ENCODE results near the gene FNDC7.
"Not testable (repeated sequence)": the region's sequence is repeated elsewhere in the genome, so short reads cannot be mapped to it uniquely, and the experiment has no call there.

FNDC7 gene

DNA sequence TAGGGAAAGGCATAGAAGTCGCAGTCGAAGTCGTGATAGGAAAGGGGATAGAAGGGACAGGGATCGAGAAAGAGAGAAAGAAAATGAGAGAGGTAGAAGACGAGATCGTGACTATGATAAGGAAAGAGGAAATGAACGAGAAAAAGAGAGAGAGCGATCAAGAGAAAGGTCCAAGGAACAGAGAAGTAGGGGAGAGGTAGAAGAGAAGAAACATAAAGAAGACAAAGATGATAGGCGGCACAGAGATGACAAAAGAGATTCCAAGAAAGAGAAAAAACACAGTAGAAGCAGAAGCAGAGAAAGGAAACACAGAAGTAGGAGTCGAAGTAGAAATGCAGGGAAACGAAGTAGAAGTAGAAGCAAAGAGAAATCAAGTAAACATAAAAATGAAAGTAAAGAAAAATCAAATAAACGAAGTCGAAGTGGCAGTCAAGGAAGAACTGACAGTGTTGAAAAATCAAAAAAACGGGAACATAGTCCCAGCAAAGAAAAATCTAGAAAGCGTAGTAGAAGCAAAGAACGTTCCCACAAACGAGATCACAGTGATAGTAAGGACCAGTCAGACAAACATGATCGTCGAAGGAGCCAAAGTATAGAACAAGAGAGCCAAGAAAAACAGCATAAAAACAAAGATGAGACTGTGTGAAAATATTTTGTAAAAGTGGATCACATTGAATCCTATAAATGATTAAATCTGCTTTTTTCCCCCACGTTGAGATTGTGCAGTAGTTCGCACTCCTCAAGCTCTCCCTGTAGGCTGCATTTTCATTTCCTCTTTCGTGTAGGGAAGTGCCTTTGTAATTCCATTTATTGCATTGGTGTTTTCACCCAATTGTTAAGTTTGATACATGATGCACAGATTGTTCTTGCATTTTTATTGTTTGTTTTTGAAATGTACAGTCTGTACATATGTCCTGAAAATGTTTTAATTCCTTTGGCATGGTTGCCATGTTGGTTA lies 13.1 kb upstream of the FNDC7 start:
- DNase-seq = no peak

DNA sequence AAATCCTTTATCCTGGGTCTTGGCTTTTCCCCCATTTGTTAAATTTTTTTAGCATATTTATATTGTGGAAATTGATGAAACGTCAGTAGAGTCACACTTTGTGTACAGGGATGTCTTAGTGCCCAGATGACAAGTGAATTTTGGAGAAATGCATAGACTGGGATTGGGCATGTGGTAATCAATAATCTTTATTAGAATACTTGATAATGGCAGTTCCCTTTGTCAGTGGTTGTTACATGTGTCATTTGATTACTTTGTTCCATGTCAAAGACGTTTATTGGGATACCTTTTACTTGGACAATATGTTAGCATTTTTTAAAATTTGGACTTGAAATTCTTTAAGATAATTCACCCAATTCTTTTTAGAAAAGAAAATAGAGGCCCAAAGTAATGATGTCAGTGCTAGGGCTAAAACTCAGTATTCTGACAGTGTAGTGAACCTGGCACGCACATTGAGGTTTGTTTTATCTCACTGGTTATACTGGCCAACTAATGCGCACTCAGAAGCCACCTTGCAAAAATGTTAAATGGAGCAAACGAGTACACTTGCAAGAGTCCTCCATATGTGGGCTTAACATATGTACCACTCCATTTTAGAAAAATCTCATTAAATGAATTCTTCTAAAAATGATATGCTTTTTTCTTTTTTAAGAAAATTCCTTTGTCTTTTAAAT lies 11.4 kb upstream of the FNDC7 start:
- no peak for DNase-seq

DNA sequence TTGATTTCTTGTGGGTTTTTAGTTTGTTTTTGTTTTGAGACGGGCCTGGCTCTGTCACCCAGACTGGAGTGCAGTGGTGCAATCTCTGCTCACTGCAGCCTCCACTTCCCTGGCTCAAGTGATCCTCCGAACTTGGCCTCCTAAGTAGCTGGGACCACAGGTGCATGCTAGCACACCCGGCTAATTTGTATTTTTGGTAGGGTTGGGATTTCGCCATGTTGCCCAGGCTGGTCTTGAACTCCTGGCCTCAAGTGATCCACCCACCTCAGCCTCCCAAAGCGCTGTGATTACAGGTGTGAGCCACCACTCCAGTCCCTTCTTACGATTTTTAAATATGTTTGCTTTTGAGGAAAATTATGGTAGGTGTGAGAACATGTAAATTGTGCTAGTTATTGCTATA lies 10.6 kb upstream of the FNDC7 start:
- not testable (repeated sequence) for DNase-seq

DNA sequence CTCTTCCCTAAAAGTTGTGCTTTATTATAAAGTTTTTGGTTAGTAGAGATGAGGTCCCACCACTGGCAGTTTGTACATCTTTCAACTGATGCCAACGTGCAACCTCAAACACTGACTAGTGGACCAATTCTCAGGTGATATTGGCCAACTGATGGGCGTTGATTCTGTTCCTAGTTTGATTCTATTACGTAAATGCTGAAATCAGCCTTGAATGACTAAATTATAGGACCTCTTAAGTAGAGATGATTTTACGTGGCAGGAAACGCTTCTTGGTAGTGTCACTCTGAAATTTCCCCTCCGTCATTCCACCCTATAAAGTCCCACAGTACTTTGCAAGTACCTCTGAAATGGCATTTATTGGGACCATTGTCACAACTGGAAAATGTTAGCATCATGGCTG lies 8.8 kb upstream of the FNDC7 start:
- DNase-seq = no peak

DNA sequence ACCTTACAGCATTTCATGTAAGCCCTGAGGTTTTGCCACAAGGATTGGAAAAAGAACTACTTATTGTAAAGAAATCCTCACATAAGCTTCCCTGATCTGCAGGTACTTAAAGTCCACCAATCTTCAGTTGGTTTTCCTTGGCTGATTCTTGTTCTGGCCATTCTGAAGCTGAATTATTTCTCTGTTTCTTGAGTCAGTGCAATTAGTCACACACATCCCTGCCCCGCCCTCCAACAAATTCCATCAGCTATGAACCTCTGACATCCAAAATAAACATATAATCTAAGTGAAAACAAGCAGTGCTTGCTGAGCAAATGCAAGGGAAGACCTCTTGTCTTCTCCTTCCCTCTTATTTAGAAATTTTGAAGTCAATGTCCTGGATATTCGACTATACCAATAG lies 8.2 kb upstream of the FNDC7 start:
- no peak for DNase-seq

DNA sequence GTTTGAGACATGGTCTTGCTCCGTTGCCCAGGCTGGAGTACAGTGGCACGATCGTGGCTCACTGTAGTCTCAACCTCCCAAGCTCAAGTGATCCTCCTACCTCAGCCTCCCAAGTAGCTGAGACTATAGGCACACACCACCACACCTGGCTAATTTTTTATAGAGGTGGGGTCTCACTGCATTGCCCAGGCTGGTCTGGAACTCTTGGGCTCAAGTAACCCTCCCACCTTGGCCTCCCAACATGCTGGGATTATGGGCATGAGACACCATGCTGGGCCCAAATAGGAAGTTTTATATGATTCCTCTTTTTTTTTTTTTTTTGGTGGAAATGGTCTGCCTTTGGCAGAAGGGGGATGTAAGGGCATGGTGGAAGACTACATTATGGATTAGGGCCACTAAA lies 6.1 kb upstream of the FNDC7 start:
- no peak for DNase-seq

DNA sequence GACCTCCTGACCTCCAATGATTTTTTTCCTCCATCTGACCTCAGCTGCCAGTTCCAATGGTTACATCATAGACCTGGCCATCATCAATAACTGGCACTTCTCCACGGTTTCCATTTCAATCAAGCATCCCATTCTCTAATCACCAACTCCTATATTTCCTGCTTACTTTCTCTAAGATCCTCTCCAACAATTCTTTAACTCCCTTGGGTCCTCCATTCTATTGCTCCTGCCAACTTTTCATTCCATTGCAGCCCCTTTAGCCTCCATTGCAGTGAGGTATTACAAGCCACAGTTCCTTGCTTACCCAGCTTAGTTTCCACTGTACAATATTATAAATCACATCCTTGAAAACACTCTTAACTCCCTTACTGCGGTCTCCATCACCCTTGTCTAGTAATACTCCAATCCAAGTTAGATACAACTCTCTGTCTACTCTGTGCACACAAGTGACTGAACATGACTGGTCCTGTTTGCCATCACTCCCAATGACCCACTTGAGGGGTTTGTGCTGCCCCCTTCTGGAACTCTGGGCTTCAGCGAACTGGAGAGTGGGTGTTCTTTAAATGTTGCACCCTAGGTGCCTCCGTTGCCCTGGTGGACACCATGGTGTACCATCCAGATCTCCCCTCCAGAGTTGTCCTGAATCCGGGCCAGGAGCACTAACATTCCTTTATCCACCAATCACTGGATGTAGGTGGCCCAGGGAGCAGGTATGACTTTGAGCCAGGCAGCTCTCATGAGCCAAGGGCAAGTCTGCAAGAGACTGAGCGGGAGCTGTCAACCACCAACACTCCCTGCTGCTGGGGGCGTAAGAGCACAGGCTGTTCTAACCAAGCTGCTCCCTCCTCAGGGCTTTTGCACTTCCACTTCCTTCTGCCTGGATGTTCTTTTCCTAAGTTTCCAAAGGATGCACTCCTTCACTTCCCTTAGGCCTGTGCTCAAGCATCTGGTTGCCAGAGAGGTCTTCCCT lies 3.7 kb upstream of the FNDC7 start:
- no peak for DNase-seq

DNA sequence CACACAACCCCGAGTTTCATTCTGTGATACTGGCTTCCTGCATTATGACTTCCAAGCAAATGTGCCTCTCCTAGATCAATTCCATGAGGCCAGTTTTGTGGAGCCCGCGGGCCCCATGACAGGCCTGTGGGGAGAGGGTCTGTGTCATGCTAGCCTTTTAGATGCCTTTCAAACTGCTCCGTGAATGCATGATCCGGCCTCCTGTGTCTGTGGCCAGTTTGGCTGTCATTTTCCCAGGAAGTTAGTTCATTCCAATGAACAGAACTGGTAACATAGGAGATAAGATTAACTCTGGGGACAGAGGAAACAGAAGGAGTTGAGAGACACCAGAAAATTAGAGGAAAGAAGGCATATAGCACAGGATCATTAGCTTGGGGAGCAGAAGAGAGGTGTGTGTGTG lies 3.2 kb downstream of the FNDC7 start:
- DNase-seq = no peak

DNA sequence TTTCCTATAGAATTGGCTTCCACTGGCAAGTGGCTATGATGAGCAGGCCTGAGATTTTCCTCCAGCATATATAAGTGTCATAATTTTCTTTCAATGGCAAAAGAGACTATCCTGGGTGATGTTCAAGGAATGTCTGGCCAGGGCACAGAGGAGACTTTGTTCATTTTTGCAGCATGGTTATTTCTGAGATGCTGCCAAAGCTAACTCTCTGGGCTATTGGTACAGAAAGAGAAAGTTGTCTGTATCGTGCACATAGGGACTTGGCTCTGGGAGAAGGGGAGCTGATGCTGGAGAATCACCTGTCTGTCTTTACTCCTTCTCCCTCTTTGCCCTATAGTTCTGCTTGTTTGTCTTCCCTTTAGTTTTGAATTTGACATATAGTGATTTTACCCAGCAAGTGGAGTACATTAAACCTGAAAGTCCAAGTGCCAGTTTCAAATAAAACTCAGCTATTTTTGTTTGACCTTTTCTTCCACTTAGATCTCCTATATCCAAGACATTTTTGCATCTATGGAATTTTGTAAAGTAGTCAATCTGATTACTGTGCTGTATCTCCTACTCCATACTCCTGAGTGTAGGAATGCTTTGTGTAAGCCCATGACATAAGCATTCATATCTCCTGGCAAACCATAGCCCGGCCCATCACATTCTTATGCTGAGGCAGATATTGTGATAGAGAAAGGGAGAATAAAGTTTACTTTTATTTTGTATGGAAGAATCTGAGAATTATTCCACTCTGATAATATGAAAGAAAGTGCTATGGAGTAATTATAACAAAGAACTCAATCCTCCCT lies 3.9 kb downstream of the FNDC7 start:
- no peak for DNase-seq

DNA sequence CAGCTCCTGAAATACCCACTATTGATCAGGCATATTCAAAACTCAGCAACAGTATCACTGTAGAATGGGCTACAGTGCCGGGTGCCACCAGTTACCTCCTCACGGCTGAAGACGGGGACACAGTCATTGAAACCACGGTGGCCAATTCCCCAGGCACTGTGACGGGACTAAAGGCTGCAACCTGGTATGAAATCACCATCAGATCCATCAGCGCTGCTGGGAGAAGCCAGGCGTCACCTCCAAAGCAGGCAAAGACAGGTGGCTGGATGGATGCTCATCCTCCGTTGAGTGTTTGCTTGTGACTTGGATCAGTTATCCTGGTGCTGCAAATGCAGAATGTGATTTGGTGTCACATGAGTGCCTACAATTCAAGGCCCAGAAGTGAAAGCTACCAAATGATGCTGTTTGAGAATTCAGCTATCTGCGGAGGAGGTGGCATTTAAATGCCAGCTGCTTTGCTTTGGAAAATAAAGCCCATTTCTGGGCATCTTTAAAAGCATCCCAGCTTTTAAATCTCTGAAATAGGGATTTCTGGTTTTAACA lies 5.1 kb downstream of the FNDC7 start:
- peak in 1 of 2 donors; percentile 79 for DNase-seq

DNA sequence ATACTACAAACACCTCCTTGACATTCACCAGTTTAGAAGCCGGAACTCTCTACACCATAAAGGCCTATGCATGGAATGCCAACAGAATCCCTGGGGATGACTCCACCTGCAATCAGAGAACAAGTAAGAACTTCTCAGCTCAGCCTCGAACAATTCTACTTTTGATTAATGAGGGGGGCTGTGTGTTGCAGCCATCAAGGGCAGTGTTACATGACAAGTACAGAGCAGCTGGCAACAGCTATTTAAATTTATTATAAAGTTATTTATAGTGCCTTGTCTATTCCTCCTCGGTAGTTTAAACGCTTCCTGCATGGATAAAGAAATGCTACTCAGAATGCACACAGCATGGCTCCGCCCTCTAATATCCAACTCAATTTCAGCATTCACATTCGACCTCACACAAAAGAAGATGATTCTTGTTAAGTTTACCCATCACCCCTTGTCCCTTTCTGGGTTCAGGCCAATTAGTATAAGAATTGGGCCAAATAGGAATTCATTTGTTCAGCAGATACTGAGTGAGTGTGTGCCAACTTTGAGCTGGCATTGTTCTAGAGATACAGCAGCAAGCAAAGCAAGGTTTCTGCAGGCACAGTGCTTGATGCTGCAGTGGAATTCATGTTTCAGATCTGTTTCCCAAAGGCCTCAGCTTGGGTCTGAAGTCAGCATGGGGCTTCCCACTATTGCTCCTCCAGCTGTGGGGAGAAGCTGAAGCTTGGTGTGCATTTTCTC lies 6.4 kb downstream of the FNDC7 start:
- no peak for DNase-seq

DNA sequence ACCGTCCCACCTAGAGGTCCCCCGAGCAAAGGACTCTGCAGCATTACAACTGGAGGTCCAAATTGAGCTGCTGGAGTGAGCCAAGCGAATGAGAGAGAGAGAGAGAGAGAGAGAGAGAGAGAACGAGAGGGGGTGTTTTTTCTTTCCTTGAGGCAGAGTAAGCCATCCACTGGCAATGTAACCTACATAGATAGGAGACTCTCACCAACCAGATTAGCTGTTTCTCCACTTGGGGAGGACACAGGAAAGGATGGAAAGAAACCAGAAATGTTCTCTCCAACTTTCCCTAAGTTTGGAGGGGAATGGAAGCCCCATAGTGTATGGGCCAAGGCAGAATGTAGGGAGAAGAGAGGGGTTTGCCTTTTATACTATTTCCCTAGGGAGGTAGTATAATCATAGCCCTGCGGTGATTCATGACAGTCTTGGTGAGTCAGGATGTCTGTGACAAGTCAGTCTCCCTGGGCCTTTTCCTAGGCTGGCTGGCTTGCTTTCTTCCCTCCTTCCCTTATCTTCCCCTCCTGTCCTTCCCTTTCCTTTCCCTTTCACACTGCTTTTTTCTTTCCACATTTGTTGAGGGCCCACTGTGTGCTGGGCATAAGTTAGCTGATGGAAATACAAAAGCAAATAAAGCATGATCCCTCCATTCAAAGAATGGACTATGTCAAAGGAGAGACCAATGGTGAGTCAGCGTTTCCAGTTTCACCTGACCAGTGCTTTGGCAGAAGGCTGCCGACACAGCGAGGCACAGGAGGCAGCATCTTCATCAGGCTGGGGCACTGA lies 7.1 kb downstream of the FNDC7 start:
- peak in 1 of 2 donors; percentile 19 for DNase-seq

DNA sequence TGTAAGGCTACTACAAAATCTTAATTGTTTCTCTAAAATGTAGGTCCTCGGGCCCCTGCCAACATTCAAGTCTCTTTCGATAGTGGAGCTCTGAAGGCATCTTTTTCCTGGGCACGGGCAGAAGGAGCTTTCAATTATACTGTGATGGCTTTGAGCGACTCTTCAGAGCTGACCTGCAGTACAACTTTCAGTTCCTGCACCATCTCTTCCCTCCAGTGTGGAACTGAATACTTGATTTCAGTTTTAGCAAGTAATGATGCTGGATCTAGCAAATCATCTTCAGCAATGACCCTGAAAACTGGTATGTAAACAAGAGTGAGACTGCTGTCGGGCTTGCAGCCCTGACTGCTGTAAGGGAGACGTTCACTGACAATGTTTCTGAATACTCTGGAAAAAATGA lies 9.6 kb downstream of the FNDC7 start:
- no peak for DNase-seq

DNA sequence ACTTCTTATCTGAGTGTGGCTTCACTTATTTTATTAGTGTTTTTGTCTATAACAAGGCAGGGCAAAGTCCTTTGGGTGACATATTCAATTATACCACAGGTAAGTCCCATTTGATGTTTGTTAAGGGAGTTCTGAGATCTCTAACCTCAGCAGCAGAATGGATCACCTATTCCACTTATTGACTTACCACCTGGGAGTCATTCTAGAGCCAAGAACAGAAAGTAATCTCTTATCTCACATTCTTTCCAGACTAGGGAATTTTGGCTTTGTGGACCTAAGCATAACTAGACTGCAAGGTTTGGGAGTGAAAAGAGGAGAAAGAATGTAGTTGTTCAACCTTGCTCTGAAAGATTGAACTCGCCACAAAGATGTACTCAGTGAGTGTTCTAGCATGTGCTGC lies 13.2 kb downstream of the FNDC7 start:
- no peak for DNase-seq

DNA sequence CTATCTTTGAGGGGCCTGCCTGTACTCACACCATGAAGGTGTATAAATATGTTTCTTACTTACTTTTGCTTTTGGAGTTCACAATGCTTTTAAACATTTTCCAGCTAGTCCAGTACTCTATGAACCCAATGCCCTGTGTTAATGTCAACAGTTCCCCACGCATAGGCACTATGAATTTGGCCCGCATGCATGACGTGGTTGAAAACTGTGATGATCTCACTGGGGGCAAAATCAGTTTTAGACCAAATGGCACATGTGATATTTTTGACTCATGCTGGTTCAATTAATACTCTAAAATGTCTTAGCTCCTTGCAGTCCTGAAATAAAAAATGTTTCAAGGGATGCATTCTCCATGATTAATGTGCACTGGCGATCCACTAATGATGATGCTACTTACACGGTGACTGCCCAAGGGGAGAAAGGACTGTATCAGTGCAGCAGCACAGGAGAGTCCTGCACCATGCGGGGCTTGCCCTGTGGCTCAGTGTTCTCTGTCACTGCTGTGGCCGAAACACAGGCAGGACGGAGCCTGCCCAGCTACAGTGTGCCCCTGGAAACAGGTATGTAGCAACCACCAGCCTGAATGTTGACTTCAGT lies 15.7 kb downstream of the FNDC7 start:
- no peak for DNase-seq

DNA sequence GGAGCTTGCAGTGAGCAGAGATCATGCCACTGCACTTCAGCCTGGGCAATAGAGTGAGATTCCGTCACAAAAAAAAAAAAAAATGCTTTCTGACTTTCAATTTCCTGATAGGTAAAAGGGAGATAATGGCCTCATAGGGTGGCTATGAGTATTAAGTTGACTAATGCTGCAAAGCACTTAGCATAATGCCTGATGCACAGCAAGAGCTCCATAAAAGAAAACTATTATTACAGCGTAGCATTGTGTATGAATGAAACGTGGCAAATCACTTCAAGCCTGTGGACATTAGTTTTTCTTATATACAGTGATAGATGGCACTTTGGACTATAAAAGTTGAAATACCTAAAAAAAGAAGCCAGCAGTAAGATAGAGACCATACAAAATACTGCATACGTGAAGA lies 16.8 kb downstream of the FNDC7 start:
- DNase-seq = no peak

DNA sequence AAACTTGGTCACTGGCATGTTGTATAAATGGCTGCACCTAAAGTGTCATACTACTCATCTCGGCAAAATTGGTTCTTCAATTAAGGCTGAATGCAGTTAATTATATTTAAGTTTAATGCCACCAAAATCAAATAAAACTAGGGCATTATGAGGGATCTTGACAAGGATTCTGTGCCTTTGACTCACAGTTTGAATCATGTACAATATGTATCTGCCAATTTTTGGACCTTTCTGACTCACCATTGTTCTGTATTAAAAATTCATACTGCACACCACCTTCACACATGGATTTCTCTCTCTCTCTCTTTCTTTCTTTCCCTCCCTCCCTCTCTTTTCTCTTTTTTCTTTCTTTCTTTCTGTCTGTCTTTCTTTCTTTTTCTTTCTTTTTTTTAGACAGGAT lies 19.7 kb downstream of the FNDC7 start:
- no peak for DNase-seq

DNA sequence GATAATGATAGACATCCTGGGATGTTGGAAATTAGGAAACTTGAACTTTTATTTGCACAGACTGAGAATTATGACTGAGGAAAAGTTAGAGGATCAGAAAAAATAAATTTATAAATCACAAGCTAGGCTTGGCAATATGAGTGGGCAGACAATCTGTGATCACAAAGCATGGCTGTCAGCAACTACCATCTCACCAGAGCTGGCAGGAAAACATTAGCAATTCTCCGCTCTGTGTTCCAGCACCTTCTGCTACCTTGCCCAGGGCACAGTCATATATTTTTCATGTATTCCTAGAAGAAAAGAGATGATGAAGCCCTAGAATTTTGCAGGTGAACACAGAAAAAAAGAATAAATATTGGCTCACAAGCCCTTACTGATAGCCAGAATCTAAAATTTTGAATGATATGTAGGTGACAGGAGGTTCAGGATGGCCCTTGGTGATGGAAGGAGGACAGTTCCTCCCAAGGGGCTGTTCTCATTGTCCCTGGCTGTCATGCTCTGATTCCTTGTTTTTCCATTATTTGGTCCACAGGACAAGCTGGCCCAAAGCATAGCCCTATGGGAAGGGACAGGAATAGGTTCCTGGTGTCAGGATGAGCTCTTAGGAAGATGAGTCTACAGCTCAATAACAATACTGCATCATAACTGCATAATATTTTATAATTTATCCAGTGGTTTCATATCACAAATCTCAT lies 21.6 kb downstream of the FNDC7 start:
- peak in 1 of 2 donors; percentile 18 for DNase-seq

DNA sequence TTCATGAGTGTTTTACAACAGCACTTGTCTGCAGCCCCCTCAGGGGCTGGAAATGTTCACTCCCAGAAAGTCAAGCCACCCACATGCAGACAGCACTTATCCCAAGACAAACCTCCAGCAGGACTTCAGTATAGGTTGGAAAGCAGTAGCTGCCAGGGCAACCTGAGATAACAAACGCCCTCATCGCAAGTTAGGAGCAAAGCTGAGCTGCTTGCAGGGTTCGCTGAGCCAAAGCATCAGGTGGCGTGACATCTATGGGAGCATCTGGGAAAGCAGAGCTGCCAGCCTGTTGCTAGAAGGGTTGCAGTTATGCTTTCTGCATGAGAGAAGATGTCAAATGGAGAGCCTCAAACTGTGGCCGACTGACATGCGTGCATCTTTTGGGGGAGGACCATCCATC lies 29.5 kb downstream of the FNDC7 start:
- DNase-seq = peak in 1 of 2 donors; percentile 35
